AG09319 (cell line): ENCODE data around the gene GPD2.

Experiments
- DNase-seq: peaks from one replicate; pipeline ENCODE4 v3.0.0-alpha.2; 2010; ENCODE audit warnings: low read depth; ENCODE audit errors: extremely low read depth
- TF ChIP-seq, protein P1 (sequence below): IDR thresholded peaks from 2 replicates; pipeline ENCODE4 v1.5.1; 2011; ENCODE audit warnings: low read depth, mild to moderate bottlenecking, inconsistent platforms, low read length, moderate library complexity

The GPD2 gene

DNA sequence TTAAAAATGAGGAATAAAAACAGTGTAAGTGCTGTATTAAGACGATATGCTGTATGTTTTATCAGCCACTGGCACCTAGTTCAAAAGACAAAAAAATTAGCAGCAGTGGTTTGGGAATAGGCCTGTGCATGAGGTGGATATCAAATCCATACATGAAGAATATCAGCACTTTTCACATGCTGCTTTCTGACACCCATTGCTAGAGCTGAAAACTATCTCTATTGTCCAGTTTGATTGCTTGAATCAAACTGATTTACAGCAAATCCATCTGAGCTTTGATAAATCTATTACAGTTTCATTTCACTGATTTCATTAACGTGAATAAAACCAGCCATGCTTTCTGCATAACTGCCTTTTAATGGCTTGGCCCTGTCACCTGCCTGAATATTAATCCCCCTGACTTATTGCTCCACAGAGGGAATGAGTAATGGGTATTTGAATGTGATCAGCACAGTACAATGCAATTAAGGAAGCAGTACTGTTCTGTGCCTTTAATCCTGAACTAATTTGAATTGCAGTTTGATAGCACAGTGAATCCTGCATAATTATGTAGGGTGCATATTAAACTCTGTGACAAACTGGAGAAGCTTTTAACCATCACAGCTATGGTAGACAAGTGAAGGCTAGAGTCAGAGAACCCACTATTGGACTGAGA, 154.0 kb downstream of the GPD2 start:
- DNase-seq: no peak
- TF ChIP-seq, protein P1, sequence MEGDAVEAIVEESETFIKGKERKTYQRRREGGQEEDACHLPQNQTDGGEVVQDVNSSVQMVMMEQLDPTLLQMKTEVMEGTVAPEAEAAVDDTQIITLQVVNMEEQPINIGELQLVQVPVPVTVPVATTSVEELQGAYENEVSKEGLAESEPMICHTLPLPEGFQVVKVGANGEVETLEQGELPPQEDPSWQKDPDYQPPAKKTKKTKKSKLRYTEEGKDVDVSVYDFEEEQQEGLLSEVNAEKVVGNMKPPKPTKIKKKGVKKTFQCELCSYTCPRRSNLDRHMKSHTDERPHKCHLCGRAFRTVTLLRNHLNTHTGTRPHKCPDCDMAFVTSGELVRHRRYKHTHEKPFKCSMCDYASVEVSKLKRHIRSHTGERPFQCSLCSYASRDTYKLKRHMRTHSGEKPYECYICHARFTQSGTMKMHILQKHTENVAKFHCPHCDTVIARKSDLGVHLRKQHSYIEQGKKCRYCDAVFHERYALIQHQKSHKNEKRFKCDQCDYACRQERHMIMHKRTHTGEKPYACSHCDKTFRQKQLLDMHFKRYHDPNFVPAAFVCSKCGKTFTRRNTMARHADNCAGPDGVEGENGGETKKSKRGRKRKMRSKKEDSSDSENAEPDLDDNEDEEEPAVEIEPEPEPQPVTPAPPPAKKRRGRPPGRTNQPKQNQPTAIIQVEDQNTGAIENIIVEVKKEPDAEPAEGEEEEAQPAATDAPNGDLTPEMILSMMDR: no peak

DNA sequence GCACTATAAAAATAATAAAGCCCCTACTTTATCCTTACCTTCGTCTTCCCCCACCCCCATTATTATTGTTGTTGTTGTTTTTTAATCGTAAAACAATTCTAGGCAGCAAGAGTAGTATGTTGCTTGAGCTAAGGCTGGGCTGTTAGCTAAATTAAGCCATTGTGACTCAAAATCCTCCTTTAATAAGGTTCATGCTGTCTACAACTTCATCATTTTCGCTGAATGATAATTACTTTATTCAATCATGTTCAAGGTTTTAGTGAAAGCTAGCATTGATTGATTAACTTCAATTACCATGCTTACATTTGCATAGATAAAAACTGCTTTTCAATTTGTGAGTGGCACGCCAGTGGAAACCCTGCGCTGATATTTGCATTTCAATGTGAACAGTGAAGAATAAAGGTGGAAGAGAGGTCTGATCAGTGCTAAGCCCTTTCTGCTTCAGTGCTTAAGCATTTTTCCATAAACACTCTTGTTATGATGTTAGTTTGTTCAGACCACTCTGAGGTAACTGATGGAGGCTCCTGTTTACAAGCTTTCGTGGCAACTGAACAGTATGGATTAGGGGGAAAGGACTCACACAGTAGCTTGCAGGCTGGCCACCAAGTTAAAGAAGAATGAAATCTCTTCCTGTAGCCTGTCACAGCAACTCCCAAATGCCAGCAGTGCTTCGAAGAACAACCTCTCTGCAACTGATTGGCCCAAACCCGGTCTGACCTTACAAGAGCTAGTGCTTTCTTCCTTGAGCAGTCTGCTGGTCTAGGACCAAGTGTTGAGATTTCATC, 156.8 kb downstream of the GPD2 start:
- TF ChIP-seq, protein P1: no peak
- no peak for DNase-seq

DNA sequence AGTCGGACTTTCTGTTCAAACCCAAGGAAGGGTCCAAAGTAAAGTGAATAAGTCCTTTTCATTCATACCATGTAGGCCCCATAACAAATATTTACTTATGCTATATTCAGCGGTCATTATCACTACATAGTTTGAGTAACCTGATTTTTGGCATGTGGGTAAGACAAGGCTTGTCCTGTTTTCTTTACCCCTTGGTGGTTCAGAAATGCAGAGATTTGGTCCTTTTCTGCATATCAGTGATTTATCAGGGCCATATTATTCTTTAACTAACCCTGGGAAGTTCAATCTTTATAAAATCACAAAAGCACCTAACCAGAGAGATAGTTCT, 157.4 kb downstream of the GPD2 start:
- TF ChIP-seq, protein P1: no peak

GRCh38 chr2:156598563-156598962, 162.4 kb downstream of the GPD2 start:
- TF ChIP-seq, protein P1: no peak
- DNase-seq: no peak

More for the DNA sequence above, 157.4 kb downstream of the GPD2 start:
- DNase-seq: no peak

- DNase-seq: no peak
- TF ChIP-seq, protein P1: no peak
Observed at GRCh38 chr2:156600196-156600595, 164.0 kb downstream of the GPD2 start.

- no peak for DNase-seq
- TF ChIP-seq, protein P1: no peak
Observed at GRCh38 chr2:156601855-156602551, 165.8 kb downstream of the GPD2 start.

DNA sequence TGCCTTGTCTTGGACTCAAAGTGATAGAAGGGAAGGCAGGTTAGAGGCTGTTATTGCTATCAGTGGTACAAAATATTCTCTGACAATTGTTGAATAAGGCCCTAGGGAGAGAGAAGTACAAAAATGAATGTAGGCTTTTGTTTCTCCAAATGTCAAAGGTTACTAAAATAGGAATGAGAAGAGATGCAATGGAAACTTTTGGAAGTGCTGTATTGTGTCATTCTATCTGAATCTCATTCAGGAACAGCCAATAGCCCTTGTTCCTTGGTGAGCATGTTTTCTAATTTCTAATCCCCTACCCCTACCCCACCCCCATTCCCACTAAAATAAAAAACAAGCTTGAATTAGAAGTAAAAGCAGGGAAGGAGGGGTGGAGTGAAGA, 166.4 kb downstream of the GPD2 start:
- TF ChIP-seq, protein P1: no peak
- no peak for DNase-seq
